ENCODE results near the gene RHOT2.

RHOT2 gene

GRCh38 chr16:667780-668518, at the start of gene RHOT2:
TSS of gene RHOT2 (plus strand) at chr16:668132. CDS start at chr16:668200, 68 bp downstream.
- DNase-seq = peak; percentile 92

- no peak for DNase-seq
Observed at GRCh38 chr16:619476-620100, 48.3 kb upstream of the RHOT2 start.

GRCh38 chr16:620700-621525, 47.0 kb upstream of the RHOT2 start:
- no peak for DNase-seq

- no peak for DNase-seq
Observed at GRCh38 chr16:621526-622105, 46.3 kb upstream of the RHOT2 start.

- no peak for DNase-seq
Observed at GRCh38 chr16:622920-623280, 45.0 kb upstream of the RHOT2 start.

GRCh38 chr16:624526-625070, 43.3 kb upstream of the RHOT2 start:
- DNase-seq = no peak

GRCh38 chr16:625117-625976, 42.6 kb upstream of the RHOT2 start:
- no peak for DNase-seq

- no peak for DNase-seq
Observed at GRCh38 chr16:625977-626765, 41.8 kb upstream of the RHOT2 start.

- DNase-seq = no peak
Observed at GRCh38 chr16:626787-627453, 41.0 kb upstream of the RHOT2 start.

GRCh38 chr16:627454-628239, 40.3 kb upstream of the RHOT2 start:
- no peak for DNase-seq

GRCh38 chr16:628321-629061, 39.4 kb upstream of the RHOT2 start:
- no peak for DNase-seq

GRCh38 chr16:629185-629832, 38.6 kb upstream of the RHOT2 start:
- peak; percentile 22 for DNase-seq

- no peak for DNase-seq
Observed at GRCh38 chr16:629833-630248, 38.1 kb upstream of the RHOT2 start.

- DNase-seq = no peak
Observed at GRCh38 chr16:630249-630814, 37.6 kb upstream of the RHOT2 start.

- DNase-seq = no peak
Observed at GRCh38 chr16:630815-631405, 37.0 kb upstream of the RHOT2 start, which contains the start of gene WFIKKN1. TSS of gene WFIKKN1 (plus strand) at chr16:630985. CDS start at chr16:631254, 269 bp downstream.

GRCh38 chr16:631808-632358, 36.0 kb upstream of the RHOT2 start:
- no peak for DNase-seq

Measured in NCI-H2227 treated with DMSO at 0.1 percent for 48 hours (cell line).